Uterus (tissue), 4 donors: ENCODE measurements around the gene GREB1. TPM values are rescaled to one million over a fixed set of nuclear protein-coding genes. Genes with fewer than 3 reads are reported as not detected.
A peak's percentile ranks its signal among the peaks of the same experiment; 100 is the strongest.

Experiments
- DNase-seq, 2 donors: peaks; one replicate each; pipeline ENCODE4 v3.0.0-alpha.2; 2019 to 2020
- H3K27ac ChIP-seq, 2 donors: fragments of 200-600 bp; sonication (generic); 1 replicate in 1 of 2; 2 replicates in 1 of 2; pipeline ENCODE4 v1.5.1; 2016 to 2018
- H3K27me3 ChIP-seq, 2 donors: fragments of 200-600 bp; sonication (generic); one replicate each; pipeline ENCODE4 v1.5.1; 2018 to 2019; ENCODE audit warnings: control low read depth in 1 of 2
- H3K36me3 ChIP-seq, 2 donors: fragments of 200-600 bp; sonication (generic); one replicate each; pipeline ENCODE4 v1.5.1; 2019; ENCODE audit warnings: control low read depth in 1 of 2
- H3K4me1 ChIP-seq, 2 donors: fragments of 200-600 bp; sonication (generic); one replicate each; pipeline ENCODE4 v1.5.1; 2018 to 2019; ENCODE audit warnings: control low read depth in 1 of 2
- H3K4me3 ChIP-seq, 2 donors: fragments of 200-600 bp; sonication (generic); 1 replicate in 1 of 2; 2 replicates in 1 of 2; pipeline ENCODE4 v1.5.1; 2018 to 2019; ENCODE audit warnings: mild to moderate bottlenecking in 1 of 2
- H3K9me3 ChIP-seq, 2 donors: fragments of 200-600 bp; sonication (generic); one replicate each; pipeline ENCODE4 v1.5.1; 2019; ENCODE audit warnings: control low read depth in 1 of 2
- POLR2A ChIP-seq, 2 donors: fragments of 450-650 bp; IDR thresholded peaks; one replicate each; pipeline ENCODE4 v1.6.1; 2016; ENCODE audit warnings: antibody characterized with exemption in 2 of 2, mild to moderate bottlenecking in 1 of 2, moderate library complexity in 1 of 2
- intact Hi-C: fragments of 100-400 bp; cut with DNase I; formaldehyde crosslinking; loops from one replicate; pipeline ENCODE4 v1.15.1; 2023; ENCODE audit warnings: low total_unique reads
- total RNA-seq, 4 donors: library from RNA; depleted of rRNA in 3 of 4; stranded (reverse); fragments of >200 nt in 3 of 4; gene quantifications; one replicate each; pipeline versions ENCODE4 v1.1.0 to v1.2.4, GENCODE V29; 2014 to 2023
- TF ChIP-seq, protein P1 (sequence below), 4 experiments: fragments of 200-600 bp in 2 of 4; fragments of 450-650 bp in 2 of 4; sonication (generic) in 2 of 4; IDR thresholded peaks; one replicate each; pipeline ENCODE4 v1.5.1; 2016 to 2019; ENCODE audit warnings: antibody characterized with exemption in 4 of 4, mild to moderate bottlenecking in 2 of 4, moderate library complexity in 1 of 4
- donor health status: DM: yes; HTN: yes; CAD: no.

Gene GREB1
- total RNA-seq, 4 donors from 2014 or later, result 20.3 to 166 (median 78.8) TPM

DNA sequence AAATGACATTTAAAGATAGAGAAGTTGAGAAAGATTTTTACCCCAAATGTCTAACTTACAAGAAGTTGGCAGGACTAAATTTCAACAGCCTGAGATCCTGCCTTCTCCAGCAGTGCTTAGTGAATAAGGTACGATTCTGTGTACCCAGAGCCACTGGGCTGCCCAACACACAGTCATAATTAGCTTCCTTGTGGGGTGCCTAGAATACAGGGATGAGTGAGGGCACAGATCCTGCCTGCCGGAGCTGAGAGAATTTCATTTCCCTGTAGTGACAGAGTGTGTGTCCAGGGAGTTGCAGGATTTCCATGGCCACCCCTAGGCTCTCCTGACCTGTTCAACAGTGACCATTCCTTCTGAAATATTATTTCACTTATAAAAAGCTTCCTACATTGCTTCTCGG, 27.0 kb downstream of the GREB1 start:
- intact Hi-C loops, result no loop called here

DNA sequence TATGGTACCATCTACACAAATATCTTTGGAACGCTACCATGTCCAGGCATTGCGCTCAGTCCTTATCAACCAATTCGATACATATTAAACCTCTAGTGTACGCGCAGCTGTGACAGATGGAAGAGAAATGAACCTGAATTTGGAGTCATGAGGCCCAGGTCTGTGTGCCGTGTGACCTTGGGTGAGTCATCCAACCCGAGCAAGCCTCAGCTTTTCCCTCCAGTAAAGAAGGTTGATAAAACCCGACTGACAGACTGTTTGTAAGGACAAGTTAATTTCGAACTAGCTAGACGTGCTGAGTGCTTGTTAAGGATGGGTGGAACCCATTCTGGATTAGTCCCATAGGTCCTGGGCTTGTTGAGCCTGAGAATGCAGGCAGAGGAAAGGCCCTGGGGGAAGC, 28.2 kb downstream of the GREB1 start:
- no peaks in the 10 kb centered on the region for H3K4me1 ChIP-seq
- no peaks in the 10 kb centered on the region for H3K36me3 ChIP-seq
- no peaks in the 10 kb centered on the region for H3K27me3 ChIP-seq
- no peak for TF ChIP-seq POLR2A (IDR thresholded peaks at IDR 0.05)
- H3K9me3 ChIP-seq, result no peaks in the 10 kb centered on the region
- peak in 1 of 2 donors; percentile 9 for DNase-seq
- intact Hi-C loops, result no loop called here
- H3K27ac ChIP-seq, result no peak overlapping the region
- H3K4me3 ChIP-seq, result no peak overlapping the region

More for the DNA sequence above, 27.0 kb downstream of the GREB1 start:
- Histone ChIP-seq H3K27me3 (no peaks in the 10 kb centered on the region), H3K4me3 (no peak overlapping the region), H3K9me3 (no peaks in the 10 kb centered on the region), H3K4me1 (peaks cover 0 to 4% of the 10 kb centered on the region in 2 donors), H3K36me3 (no peaks in the 10 kb centered on the region), H3K27ac (peak overlapping the region in 1 of 2 donors; percentile 12)
- TF ChIP-seq, protein P1, sequence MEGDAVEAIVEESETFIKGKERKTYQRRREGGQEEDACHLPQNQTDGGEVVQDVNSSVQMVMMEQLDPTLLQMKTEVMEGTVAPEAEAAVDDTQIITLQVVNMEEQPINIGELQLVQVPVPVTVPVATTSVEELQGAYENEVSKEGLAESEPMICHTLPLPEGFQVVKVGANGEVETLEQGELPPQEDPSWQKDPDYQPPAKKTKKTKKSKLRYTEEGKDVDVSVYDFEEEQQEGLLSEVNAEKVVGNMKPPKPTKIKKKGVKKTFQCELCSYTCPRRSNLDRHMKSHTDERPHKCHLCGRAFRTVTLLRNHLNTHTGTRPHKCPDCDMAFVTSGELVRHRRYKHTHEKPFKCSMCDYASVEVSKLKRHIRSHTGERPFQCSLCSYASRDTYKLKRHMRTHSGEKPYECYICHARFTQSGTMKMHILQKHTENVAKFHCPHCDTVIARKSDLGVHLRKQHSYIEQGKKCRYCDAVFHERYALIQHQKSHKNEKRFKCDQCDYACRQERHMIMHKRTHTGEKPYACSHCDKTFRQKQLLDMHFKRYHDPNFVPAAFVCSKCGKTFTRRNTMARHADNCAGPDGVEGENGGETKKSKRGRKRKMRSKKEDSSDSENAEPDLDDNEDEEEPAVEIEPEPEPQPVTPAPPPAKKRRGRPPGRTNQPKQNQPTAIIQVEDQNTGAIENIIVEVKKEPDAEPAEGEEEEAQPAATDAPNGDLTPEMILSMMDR (IDR thresholded peaks at IDR 0.05), result no peak
- TF ChIP-seq POLR2A (IDR thresholded peaks at IDR 0.05), result no peak
- DNase-seq, result peak in 1 of 2 donors; percentile 2

DNA sequence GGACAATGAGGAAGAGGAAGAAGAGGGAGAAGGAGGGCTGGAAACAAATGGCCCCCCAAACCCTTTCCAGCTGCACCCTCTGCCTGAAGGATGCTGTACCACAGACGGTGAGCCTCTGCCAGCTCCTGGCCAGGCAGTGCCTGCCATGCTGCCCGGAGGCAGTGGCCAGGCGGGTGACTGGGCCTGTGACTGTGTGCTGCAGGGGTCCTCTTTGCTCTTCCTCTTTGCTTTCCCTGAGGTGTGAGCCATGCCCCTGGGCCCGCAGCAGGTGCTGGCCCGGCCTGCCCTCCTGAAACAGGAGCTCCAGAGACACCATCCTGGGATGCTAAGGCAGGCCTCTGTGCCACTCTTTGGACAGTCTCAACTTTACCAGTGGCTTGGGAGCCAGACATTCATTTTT, 28.6 kb downstream of the GREB1 start:
- H3K4me3 ChIP-seq, result no peak overlapping the region
- H3K4me1 ChIP-seq, result no peaks in the 10 kb centered on the region
- H3K27me3 ChIP-seq, result no peaks in the 10 kb centered on the region
- TF ChIP-seq POLR2A (IDR thresholded peaks at IDR 0.05), result no peak
- TF ChIP-seq, protein P1 (IDR thresholded peaks at IDR 0.05), result no peak
- intact Hi-C loops, result no loop called here
- no peaks in the 10 kb centered on the region for H3K36me3 ChIP-seq
- peak; percentile 7 to 10 for DNase-seq
- H3K9me3 ChIP-seq, result no peaks in the 10 kb centered on the region
- H3K27ac ChIP-seq, result no peak overlapping the region

DNA sequence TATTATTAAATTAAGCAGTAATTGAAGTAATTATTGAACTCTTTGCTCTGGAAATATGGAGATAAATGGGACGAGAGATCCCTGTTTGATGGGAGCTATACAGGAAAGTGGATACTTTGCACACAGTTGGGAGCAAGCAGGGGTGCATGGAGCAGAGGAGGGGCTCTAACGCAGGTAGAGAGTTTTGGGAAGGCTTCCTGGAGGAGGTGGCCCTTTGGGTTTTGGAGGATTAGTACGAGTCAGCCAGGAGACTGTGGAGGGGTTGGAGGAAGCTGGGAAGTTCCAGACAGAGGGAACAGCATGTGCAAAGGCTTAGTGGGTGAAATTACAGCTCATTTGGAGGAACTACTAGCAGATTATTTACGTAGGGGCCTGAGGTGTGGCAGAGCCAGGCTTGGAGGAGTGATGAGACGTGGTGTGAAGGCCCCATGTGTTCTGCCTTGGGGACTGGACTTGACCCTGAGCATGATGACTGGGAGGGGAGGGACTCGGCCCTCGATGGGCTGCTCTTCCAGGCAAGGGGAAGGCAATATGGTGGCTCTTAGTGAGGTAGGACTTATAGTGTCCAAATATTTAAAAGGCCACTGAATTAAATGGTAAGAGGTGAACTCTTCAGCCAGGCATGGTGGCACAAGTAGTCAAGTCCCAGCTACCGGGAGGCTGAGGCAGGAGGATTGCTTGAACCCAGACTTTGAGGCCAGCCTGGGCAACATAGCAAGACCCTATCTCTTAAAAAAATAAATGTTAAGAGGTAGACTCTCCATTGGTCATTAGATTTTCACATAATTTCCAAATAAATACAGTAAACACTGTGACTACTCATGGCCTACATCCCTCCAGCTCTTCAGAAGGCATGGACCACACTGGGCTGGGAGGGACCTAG, 30.2 kb downstream of the GREB1 start:
- H3K36me3 ChIP-seq, result no peaks in the 10 kb centered on the region
- H3K27ac ChIP-seq, result no peak overlapping the region
- intact Hi-C loops, result no loop called here
- no peaks in the 10 kb centered on the region for H3K27me3 ChIP-seq
- no peak for DNase-seq
- H3K4me3 ChIP-seq, result no peak overlapping the region
- peaks cover 0 to 13% of the 10 kb centered on the region in 2 donors for H3K4me1 ChIP-seq
- H3K9me3 ChIP-seq, result no peaks in the 10 kb centered on the region
- TF ChIP-seq, protein P1 (IDR thresholded peaks at IDR 0.05), result no peak
- TF ChIP-seq POLR2A (IDR thresholded peaks at IDR 0.05), result no peak

DNA sequence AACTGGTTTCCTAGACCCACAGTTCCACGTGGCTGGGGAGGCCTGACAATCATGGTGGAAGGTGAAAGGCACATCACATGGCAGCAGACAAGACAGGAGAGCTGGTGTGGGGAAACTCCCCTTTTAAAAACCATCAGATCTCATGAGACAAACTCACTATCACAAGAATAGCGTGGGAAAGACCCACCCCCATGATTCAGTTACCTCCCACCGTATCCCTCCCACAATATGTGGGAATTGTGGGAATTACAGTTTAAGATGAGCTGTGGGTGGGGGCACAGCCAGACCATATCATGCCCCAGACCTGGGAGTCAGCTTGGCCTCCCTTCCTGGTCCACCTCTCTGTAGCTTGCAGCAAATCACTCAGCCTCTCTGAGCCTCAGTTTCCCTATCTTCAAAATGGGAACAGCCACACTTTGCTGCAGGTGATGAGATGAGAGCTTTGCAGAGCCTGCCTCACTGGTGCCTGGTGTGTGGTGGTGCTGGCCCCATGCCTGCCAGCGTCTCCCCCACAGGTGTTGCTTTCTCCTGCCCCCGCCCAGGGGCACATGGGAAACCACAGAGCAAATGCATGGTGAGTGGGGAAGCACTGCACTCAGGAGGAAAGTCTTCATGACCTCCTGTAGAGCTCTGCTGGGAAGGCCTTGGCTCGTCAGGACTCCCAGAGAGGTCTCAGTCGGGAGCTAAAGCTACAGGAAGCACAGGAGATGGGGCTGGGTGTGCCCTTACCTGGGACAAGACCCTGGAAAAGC, 31.1 kb downstream of the GREB1 start:
- Histone ChIP-seq H3K27me3 (no peaks in the 10 kb centered on the region), H3K4me1 (peaks cover 0 to 14% of the 10 kb centered on the region in 2 donors), H3K9me3 (no peaks in the 10 kb centered on the region), H3K36me3 (no peaks in the 10 kb centered on the region), H3K27ac (peak overlapping the region in 1 of 2 donors; percentile 0), H3K4me3 (no peak overlapping the region)
- intact Hi-C loops, result no loop called here
- no peak for DNase-seq
- TF ChIP-seq POLR2A (IDR thresholded peaks at IDR 0.05), result no peak
- TF ChIP-seq, protein P1 (IDR thresholded peaks at IDR 0.05), result no peak
